H7 (cell line): Measurements from ENCODE around the gene PELI2. TPM values are rescaled to one million over a fixed set of nuclear protein-coding genes. Genes with fewer than 3 reads are reported as not detected.

Source experiments
- DNase-seq: peaks from one replicate; pipeline ENCODE4 v3.0.0; 2012
- H3K27me3 ChIP-seq: 2 replicates; pipeline ENCODE4 v1.6.0; 2011; ENCODE audit warnings: mild to moderate bottlenecking, low read length; ENCODE audit not compliant: control insufficient read depth, insufficient read depth
- H3K36me3 ChIP-seq: replicated peaks from 2 replicates; pipeline ENCODE4 v1.5.1; 2011; ENCODE audit warnings: low read length; ENCODE audit not compliant: control insufficient read depth, insufficient read depth
- H3K4me3 ChIP-seq: 2 replicates; pipeline ENCODE4 v1.5.1; 2011; ENCODE audit warnings: low read depth, mild to moderate bottlenecking, control low read depth, low read length, moderate library complexity; ENCODE audit not compliant: insufficient read depth
- total RNA-seq: library from RNA; depleted of rRNA; stranded (reverse); fragments of >200 nt; shearing (Covaris generic); gene quantifications from 2 replicates; pipeline ENCODE4 v1.2.3, GENCODE V29; 2014

Gene PELI2
- total RNA-seq, 1 experiment from 2014 or later = 10.9 TPM

- H3K4me3 ChIP-seq = no peak overlapping the region
- no peak for DNase-seq
- no peaks in the 10 kb centered on the region for H3K36me3 ChIP-seq
- no peaks in the 10 kb centered on the region for H3K27me3 ChIP-seq
Measured at GRCh38 chr14:56107615-56108014, 10.6 kb upstream of the PELI2 start.

- H3K4me3 ChIP-seq = no peak overlapping the region
- DNase-seq = no peak
- no peaks in the 10 kb centered on the region for H3K27me3 ChIP-seq
- H3K36me3 ChIP-seq = no peaks in the 10 kb centered on the region
Measured at GRCh38 chr14:56108057-56108456, 10.2 kb upstream of the PELI2 start.

GRCh38 chr14:56112781-56113180 lies 5.4 kb upstream of the PELI2 start:
- Histone ChIP-seq H3K4me3 (no peak overlapping the region), H3K36me3 (no peaks in the 10 kb centered on the region), H3K27me3 (no peaks in the 10 kb centered on the region)
- DNase-seq = no peak

- Histone ChIP-seq H3K4me3 (no peak overlapping the region), H3K36me3 (no peaks in the 10 kb centered on the region), H3K27me3 (peaks cover 10% of the 10 kb centered on the region)
- DNase-seq = no peak
Measured at GRCh38 chr14:56115334-56115870, 2.8 kb upstream of the PELI2 start.

GRCh38 chr14:56115976-56116893 lies 2.0 kb upstream of the PELI2 start:
- H3K27me3 ChIP-seq = peaks cover 15% of the 10 kb centered on the region
- no peak overlapping the region for H3K4me3 ChIP-seq
- no peaks in the 10 kb centered on the region for H3K36me3 ChIP-seq
- DNase-seq = no peak

- H3K4me3 ChIP-seq = peak overlapping the region; percentile 75
- no peaks in the 10 kb centered on the region for H3K36me3 ChIP-seq
- peak; percentile 67 for DNase-seq
- peaks cover 17% of the 10 kb centered on the region for H3K27me3 ChIP-seq
Measured at GRCh38 chr14:56118611-56119181, 485 bp downstream of the PELI2 start.

GRCh38 chr14:56119201-56119981 lies 1.2 kb downstream of the PELI2 start:
- peak; percentile 72 for DNase-seq
- H3K36me3 ChIP-seq = no peaks in the 10 kb centered on the region
- H3K27me3 ChIP-seq = peaks cover 17% of the 10 kb centered on the region
- H3K4me3 ChIP-seq = peak overlapping the region; percentile 75

- Histone ChIP-seq H3K36me3 (no peaks in the 10 kb centered on the region), H3K4me3 (peak overlapping the region; percentile 75), H3K27me3 (peaks cover 17% of the 10 kb centered on the region)
- DNase-seq = no peak
Measured at GRCh38 chr14:56120091-56120691, 2.0 kb downstream of the PELI2 start.

GRCh38 chr14:56121816-56122215 lies 3.6 kb downstream of the PELI2 start:
- peaks cover 17% of the 10 kb centered on the region for H3K27me3 ChIP-seq
- no peak for DNase-seq
- no peaks in the 10 kb centered on the region for H3K36me3 ChIP-seq
- H3K4me3 ChIP-seq = no peak overlapping the region

- no peaks in the 10 kb centered on the region for H3K36me3 ChIP-seq
- H3K4me3 ChIP-seq = no peak overlapping the region
- H3K27me3 ChIP-seq = peaks cover 17% of the 10 kb centered on the region
- no peak for DNase-seq
Measured at GRCh38 chr14:56122301-56122700, 4.1 kb downstream of the PELI2 start.

- Histone ChIP-seq H3K27me3 (peaks cover 15% of the 10 kb centered on the region), H3K4me3 (no peak overlapping the region), H3K36me3 (no peaks in the 10 kb centered on the region)
- DNase-seq = no peak
Measured at GRCh38 chr14:56124327-56124726, 6.1 kb downstream of the PELI2 start.

GRCh38 chr14:56125772-56126636 lies 7.8 kb downstream of the PELI2 start:
- DNase-seq = no peak
- no peaks in the 10 kb centered on the region for H3K36me3 ChIP-seq
- H3K27me3 ChIP-seq = peaks cover 2% of the 10 kb centered on the region
- H3K4me3 ChIP-seq = no peak overlapping the region

GRCh38 chr14:56126637-56126913 lies 8.4 kb downstream of the PELI2 start:
- H3K4me3 ChIP-seq = no peak overlapping the region
- DNase-seq = no peak
- H3K27me3 ChIP-seq = peaks cover under 1% of the 10 kb centered on the region; the same call in 1 of the 2 replicates
- no peaks in the 10 kb centered on the region for H3K36me3 ChIP-seq

GRCh38 chr14:56127156-56127555 lies 8.9 kb downstream of the PELI2 start:
- no peak for DNase-seq
- H3K36me3 ChIP-seq = no peaks in the 10 kb centered on the region
- no peak overlapping the region for H3K4me3 ChIP-seq
- no peaks in the 10 kb centered on the region for H3K27me3 ChIP-seq
